ENCODE measurements around the gene ATP6V1C2. TPM values are rescaled to one million over a fixed set of nuclear protein-coding genes. Genes with fewer than 3 reads are reported as not detected.

The ATP6V1C2 gene
- total and polyA plus RNA-seq, 9 of the 15 experiments (the other 6 are each of a cell fraction or from before 2014, with no cell fraction given), result 0.01 to 0.31 (median 0.10) TPM; not detected in 4

GRCh38 chr2:10812362-10813162 lies 91.1 kb downstream of the ATP6V1C2 start, which contains the start of gene PDIA6 (continued):
- peak; percentile 66; the same call in 1 of the 2 replicates for TF ChIP-seq ZBTB40 (IDR thresholded peaks at IDR 0.05)
- TF ChIP-seq ZBTB40 (CRISPR knock-in tag; IDR thresholded peaks at IDR 0.05), result no peak
- no peak for TF ChIP-seq XRCC3 (IDR thresholded peaks at IDR 0.05)
- no peak for TF ChIP-seq ZNF407 (IDR thresholded peaks at IDR 0.05; ENCODE audit: low read depth)
- TF ChIP-seq NEUROD1 (IDR thresholded peaks at IDR 0.05; ENCODE audit: borderline replicate concordance, low read depth, low read length, partially characterized antibody), result peak; percentile 94
- peak; percentile 99 for TF ChIP-seq RBM25 (IDR thresholded peaks at IDR 0.05; ENCODE audit: low read depth, low read length, severe bottlenecking)
- peak; percentile 68 for TF ChIP-seq KDM5B (IDR thresholded peaks at IDR 0.05; ENCODE audit: insufficient replicate concordance, low read depth, low read length)
- no peak for TF ChIP-seq PCBP2 (IDR thresholded peaks at IDR 0.05; ENCODE audit: low read depth, low read length, poor library complexity, severe bottlenecking)

Measured in K562 (cell line).